Activated CD4-positive, alpha-beta T cell treated with anti-CD3 and anti-CD28 coated beads, Interleukin-2, amount 50 U/mL, for 16 hours (primary cell): ENCODE results near the gene OPN5.

ENCODE experiments used
- DNase-seq: peaks from one replicate; pipeline ENCODE4 v3.0.0-alpha.2; 2020

OPN5 gene

DNA sequence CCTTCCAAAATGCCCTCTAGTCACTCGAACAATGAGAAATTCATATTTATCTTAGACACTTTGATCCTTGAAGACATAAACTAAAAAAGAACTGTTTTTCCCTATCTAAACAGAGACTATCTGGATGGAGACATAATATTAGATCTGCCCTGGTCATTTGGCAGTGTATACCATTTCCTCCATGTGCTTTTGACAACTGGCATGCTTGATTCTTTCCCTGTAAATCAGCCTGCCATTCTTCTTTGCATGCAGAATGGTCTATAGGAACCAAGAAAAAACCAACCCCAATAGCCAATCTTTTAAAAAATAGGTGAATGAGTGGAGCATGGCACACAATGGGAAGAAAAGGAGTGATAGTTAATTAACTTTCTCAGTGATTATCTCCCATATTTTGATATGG is 93.8 kb downstream of the OPN5 start:
- DNase-seq = no peak
